Measurements from ENCODE around the gene LMBR1L. TPM values are rescaled to one million over a fixed set of nuclear protein-coding genes. Genes with fewer than 3 reads are reported as not detected.

Gene LMBR1L
- total and polyA plus RNA-seq, 2 of the 13 experiments (the other 11 are each of a cell fraction or from before 2014, with no cell fraction given) = 12.2 to 65.9 TPM

DNA sequence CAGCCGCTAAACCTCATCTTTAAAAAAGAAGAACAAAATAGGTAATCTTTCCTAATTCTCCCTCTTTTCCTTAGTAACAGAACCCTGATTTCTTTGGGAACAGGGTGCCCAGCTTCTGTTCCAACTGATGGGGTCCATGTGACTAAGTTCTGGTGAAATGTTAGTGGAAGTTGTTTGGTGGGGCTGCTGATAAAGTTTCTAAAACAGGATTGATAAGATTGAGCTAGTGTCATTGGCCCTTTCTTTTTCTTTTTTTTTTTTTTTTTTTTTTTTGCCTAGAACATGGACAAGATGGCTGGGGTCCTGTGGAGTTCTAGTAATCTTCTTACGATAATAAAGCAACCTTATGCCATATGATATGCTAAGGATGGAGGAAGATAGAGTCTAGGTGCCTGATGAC is 36.7 kb upstream of the LMBR1L start:
- Histone ChIP-seq H4K20me1 (ENCODE audit: insufficient read depth, low read length) (no peaks in the 10 kb centered on the region), H3K4me2 (ENCODE audit: low read depth, low read length) (no peak overlapping the region), H3K4me3 (replicated peaks in 1 of 3; ENCODE audit: insufficient read depth in 1 of 3, low read depth in 2 of 3, low read length in 3 of 3) (no peak overlapping the region), H3K36me3 (replicated peaks in 1 of 2; ENCODE audit: control insufficient read depth in 1 of 2, insufficient read depth in 2 of 2, low read length in 2 of 2) (no peaks in the 10 kb centered on the region), H3K9me3 (ENCODE audit: low read length) (no peaks in the 10 kb centered on the region), H3K27ac (ENCODE audit: extremely low read length, insufficient read depth, low read length) (no peak overlapping the region), H3K4me1 (ENCODE audit: insufficient read depth, low read length) (no peaks in the 10 kb centered on the region), H3K79me2 (ENCODE audit: insufficient read depth, low read length) (no peaks in the 10 kb centered on the region), H3K27me3 (ENCODE audit: control insufficient read depth in 1 of 2, insufficient read depth in 2 of 2, low read length in 2 of 2) (no peaks in the 10 kb centered on the region), H2AFZ (ENCODE audit: low read length) (no peak overlapping the region), H3K9ac (ENCODE audit: insufficient read depth, low read depth, low read length) (no peak overlapping the region)
- CTCF ChIA-PET (ENCODE audit: low intra/inter-chr PET ratio, low total read pairs) = no interaction called here
- in situ Hi-C loops (cut with HindIII; ENCODE audit: extremely low pct_ligation_motif_present, low pct_unique_long_range_greater_than_20kb) = no loop called here
- no peak for ATAC-seq
- FAIRE-seq = no peak
- TF ChIP-seq ZNF766 (CRISPR knock-in tag; IDR thresholded peaks at IDR 0.05; ENCODE audit: borderline replicate concordance) = no peak
- no peak for TF ChIP-seq ZNF556 (CRISPR knock-in tag; IDR thresholded peaks at IDR 0.05; ENCODE audit: borderline replicate concordance)
- no peak for TF ChIP-seq KAT7 (CRISPR knock-in tag; IDR thresholded peaks at IDR 0.05; ENCODE audit: borderline replicate concordance)
- no TSS peak for BruUV-seq (replicated peaks)
- intact Hi-C loops (cut with micrococcal nuclease; ENCODE audit: unreplicated experiment) = no loop called here
- no peak for DNase-seq (ENCODE audit: low spot score)
- POLR2A ChIA-PET = interaction anchor here (2.1 kb wide), 1 partner anchor 17 kb away, joined by 7 read pairs; the partner anchor contains the start of gene TUBA1B
- WGBS (ENCODE audit: low lambda C conversion rate) = 100% methylated on average over 2 of the region's 2 CpGs

DNA sequence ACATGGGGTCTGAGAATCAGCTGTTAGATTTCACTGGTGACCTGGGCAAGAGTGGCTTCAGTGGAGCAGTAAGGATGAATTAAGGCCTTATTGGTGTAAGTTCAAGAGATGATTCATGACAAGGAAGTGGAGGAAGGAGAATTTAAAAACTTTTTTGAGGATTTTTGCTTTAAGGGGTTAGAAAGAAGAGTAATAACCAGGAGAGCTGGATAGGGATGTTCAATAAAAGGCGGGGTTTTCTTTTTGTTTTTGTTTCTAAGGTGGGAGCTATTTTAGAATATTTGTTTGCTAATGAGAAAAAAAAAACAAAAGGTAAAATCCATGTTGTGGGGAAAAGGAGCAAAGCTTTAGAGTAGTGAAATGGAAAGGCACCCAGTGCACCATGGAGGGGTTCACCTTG is 35.8 kb upstream of the LMBR1L start:
- CTCF ChIA-PET (ENCODE audit: low intra/inter-chr PET ratio, low total read pairs) = no interaction called here
- FAIRE-seq (no peak), DNase-seq (ENCODE audit: low spot score) (no peak), ATAC-seq (no peak)
- BruUV-seq (replicated peaks) = no TSS peak
- Histone ChIP-seq H3K27ac (ENCODE audit: extremely low read length, insufficient read depth, low read length) (no peak overlapping the region), H3K9me3 (ENCODE audit: low read length) (no peaks in the 10 kb centered on the region), H3K4me1 (ENCODE audit: insufficient read depth, low read length) (no peaks in the 10 kb centered on the region), H4K20me1 (ENCODE audit: insufficient read depth, low read length) (no peaks in the 10 kb centered on the region), H3K27me3 (ENCODE audit: control insufficient read depth in 1 of 2, insufficient read depth in 2 of 2, low read length in 2 of 2) (no peaks in the 10 kb centered on the region), H3K9ac (ENCODE audit: insufficient read depth, low read depth, low read length) (no peak overlapping the region), H3K4me3 (replicated peaks in 1 of 3; ENCODE audit: insufficient read depth in 1 of 3, low read depth in 2 of 3, low read length in 3 of 3) (no peak overlapping the region), H3K4me2 (ENCODE audit: low read depth, low read length) (no peak overlapping the region), H3K36me3 (replicated peaks in 1 of 2; ENCODE audit: control insufficient read depth in 1 of 2, insufficient read depth in 2 of 2, low read length in 2 of 2) (no peaks in the 10 kb centered on the region), H3K79me2 (ENCODE audit: insufficient read depth, low read length) (no peaks in the 10 kb centered on the region), H2AFZ (ENCODE audit: low read length) (no peak overlapping the region)
- POLR2A ChIA-PET = interaction anchor here (2.1 kb wide), 1 partner anchor 16 kb away, joined by 7 read pairs; the partner anchor contains the start of gene TUBA1B
- in situ Hi-C loops (cut with HindIII; ENCODE audit: extremely low pct_ligation_motif_present, low pct_unique_long_range_greater_than_20kb) (no loop called here), intact Hi-C loops (cut with micrococcal nuclease; ENCODE audit: unreplicated experiment) (no loop called here)
- 98% methylated on average over 1 of the region's 1 CpG for WGBS (ENCODE audit: low lambda C conversion rate)
- TF ChIP-seq ZNF253 (CRISPR knock-in tag; IDR thresholded peaks at IDR 0.05; ENCODE audit: borderline replicate concordance) (no peak), SRSF1 (optimal IDR thresholded peaks at IDR 0.05; ENCODE audit: low read depth, low read length) (no peak), GTF3A (CRISPR knock-in tag; conservative IDR thresholded peaks at IDR 0.05) (no peak), TOPORS (CRISPR knock-in tag; IDR thresholded peaks at IDR 0.05) (no peak), ZNF121 (CRISPR knock-in tag; IDR thresholded peaks at IDR 0.05) (no peak), SALL1 (CRISPR knock-in tag; IDR thresholded peaks at IDR 0.05) (no peak), NR2F2 (IDR thresholded peaks at IDR 0.05; ENCODE audit: borderline replicate concordance, low read depth) (no peak), SOX5 (CRISPR knock-in tag; IDR thresholded peaks at IDR 0.05; ENCODE audit: borderline replicate concordance) (no peak)
- TF ChIP-seq, protein P1, sequence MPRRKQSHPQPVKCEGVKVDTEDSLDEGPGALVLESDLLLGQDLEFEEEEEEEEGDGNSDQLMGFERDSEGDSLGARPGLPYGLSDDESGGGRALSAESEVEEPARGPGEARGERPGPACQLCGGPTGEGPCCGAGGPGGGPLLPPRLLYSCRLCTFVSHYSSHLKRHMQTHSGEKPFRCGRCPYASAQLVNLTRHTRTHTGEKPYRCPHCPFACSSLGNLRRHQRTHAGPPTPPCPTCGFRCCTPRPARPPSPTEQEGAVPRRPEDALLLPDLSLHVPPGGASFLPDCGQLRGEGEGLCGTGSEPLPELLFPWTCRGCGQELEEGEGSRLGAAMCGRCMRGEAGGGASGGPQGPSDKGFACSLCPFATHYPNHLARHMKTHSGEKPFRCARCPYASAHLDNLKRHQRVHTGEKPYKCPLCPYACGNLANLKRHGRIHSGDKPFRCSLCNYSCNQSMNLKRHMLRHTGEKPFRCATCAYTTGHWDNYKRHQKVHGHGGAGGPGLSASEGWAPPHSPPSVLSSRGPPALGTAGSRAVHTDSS (CRISPR knock-in tag; conservative IDR thresholded peaks at IDR 0.05) = no peak
- TF ChIP-seq, protein P2, sequence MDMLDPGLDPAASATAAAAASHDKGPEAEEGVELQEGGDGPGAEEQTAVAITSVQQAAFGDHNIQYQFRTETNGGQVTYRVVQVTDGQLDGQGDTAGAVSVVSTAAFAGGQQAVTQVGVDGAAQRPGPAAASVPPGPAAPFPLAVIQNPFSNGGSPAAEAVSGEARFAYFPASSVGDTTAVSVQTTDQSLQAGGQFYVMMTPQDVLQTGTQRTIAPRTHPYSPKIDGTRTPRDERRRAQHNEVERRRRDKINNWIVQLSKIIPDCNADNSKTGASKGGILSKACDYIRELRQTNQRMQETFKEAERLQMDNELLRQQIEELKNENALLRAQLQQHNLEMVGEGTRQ (IDR thresholded peaks at IDR 0.05; ENCODE audit: low read depth, low read length) = no peak
- TF ChIP-seq, protein P2 (CRISPR knock-in tag; IDR thresholded peaks at IDR 0.05; ENCODE audit: borderline replicate concordance) = no peak
- TF ChIP-seq, protein P3, sequence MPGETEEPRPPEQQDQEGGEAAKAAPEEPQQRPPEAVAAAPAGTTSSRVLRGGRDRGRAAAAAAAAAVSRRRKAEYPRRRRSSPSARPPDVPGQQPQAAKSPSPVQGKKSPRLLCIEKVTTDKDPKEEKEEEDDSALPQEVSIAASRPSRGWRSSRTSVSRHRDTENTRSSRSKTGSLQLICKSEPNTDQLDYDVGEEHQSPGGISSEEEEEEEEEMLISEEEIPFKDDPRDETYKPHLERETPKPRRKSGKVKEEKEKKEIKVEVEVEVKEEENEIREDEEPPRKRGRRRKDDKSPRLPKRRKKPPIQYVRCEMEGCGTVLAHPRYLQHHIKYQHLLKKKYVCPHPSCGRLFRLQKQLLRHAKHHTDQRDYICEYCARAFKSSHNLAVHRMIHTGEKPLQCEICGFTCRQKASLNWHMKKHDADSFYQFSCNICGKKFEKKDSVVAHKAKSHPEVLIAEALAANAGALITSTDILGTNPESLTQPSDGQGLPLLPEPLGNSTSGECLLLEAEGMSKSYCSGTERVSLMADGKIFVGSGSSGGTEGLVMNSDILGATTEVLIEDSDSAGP (CRISPR knock-in tag; IDR thresholded peaks at IDR 0.05; ENCODE audit: borderline replicate concordance) = no peak
